GM21737 (cell line): Measurements from ENCODE around the gene CDPF1.

ENCODE experiments used
- ATAC-seq: cut with Tn5 transposase; IDR thresholded peaks from one replicate; pipeline ENCODE4 v1.9.1; 2021; ENCODE audit warnings: mild to moderate bottlenecking, moderate library complexity; ENCODE audit not compliant: unreplicated experiment

Gene CDPF1

DNA sequence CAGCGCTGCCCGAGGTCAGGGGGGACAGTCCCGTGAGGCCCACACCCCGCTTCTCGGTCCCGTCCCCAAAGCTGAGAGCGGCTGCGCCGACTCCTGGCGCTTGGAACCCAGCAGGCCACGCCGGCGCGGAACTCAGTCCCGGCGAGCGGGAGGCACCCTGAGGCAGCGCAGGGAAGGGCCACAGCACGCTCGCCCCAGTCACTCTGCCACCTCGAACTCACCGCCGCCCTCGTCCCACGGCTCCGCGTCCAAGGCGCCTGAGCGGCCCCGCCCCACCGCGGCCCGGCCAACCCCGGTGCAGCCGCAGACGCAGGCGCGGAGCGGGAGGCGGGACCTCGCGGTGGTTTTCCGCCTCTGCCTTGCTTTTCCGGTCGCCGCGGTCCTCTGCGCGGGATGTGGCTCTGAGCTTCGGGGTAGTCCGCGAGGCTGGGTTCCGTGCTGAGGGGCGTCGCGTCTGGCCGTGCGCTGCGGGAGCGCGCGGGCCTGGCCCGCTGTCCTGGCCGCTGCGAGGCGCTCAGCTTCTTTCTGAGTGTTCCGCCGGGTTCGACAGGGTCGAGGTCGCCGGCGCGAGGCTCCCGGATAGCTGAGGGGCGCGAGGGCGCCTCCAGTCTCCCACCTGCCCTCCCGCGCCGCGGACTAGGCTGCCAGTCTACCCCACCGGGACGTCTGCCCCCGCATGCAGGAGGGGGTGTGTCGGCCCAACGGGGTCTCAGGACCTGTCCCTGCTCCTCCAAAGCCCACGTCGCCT, at the start of gene CDPF1:
CDPF1 (minus strand) TSS at position 259 of the 748 bp plus-strand sequence. CDS start 2,009 bp downstream, outside the sequence.
- ATAC-seq, result peak; percentile 82

DNA sequence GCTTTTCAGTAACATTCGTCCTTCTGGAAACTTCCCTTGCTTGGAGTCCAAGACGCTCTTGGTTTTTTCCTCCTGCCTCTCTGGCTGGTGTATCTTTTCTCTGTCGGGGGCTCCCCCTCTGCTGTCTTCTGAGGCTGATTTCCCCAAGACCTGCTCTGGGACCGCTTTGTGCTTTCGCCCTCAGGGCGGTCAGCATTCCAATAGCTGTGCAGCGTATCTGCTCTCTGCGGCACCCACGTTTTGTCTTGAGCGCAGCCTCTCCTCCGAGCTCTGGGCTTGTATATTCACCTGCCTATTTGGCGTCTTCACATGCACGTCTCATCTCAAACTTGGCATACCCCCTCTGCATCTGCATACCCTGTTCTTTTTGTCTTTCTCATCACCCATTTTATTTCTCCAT, 49.0 kb upstream of the CDPF1 start:
- ATAC-seq, result no peak

- ATAC-seq, result peak; percentile 14
Measured at GRCh38 chr22:46297151-46297812, 47.2 kb upstream of the CDPF1 start.

GRCh38 chr22:46296257-46297150, 46.4 kb upstream of the CDPF1 start, which contains the start of gene GTSE1:
TSS of gene GTSE1 (plus strand) at chr22:46296870. CDS start at chr22:46297401, 531 bp downstream.
- peak; percentile 84 for ATAC-seq

GRCh38 chr22:46295277-46295971, 45.3 kb upstream of the CDPF1 start:
- no peak for ATAC-seq

- ATAC-seq, result no peak
Measured at GRCh38 chr22:46294784-46295183, 44.7 kb upstream of the CDPF1 start.

DNA sequence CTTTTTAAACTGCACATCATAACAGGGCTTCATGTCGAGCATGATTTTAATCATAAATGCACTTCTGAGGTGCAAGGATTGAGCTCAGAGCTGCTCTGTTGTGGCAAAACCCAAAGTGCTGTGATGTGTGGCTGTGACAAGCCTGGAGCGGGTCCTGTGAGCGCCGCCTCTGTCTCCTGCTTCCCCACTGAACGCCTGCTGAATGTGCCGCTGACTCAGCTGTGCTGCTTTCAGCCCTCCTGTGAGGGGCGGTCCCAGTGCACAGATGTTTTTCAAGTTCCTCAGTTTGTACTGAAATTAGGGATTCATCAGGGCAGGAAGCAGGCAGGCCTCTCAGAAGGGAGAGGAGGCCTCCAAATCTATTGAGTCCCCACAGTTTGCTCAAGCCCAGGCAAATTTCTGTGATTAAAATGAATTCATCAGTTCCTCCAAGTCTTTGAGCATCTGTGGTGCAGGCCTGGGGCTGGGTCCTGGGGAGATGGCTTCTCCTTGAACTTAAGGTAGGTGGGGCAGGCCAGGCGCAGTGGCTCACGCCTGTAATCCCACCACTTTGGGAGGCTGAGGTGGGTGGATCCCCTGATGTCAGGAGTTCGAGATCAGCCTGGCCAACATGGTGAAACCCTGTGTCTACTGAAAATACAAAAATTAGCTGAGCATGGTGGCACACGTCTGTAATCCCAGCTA, 43.6 kb upstream of the CDPF1 start:
- ATAC-seq, result no peak

- ATAC-seq, result no peak
Measured at GRCh38 chr22:46292732-46293131, 42.6 kb upstream of the CDPF1 start.

GRCh38 chr22:46292173-46292572, 42.1 kb upstream of the CDPF1 start:
- ATAC-seq, result no peak

DNA sequence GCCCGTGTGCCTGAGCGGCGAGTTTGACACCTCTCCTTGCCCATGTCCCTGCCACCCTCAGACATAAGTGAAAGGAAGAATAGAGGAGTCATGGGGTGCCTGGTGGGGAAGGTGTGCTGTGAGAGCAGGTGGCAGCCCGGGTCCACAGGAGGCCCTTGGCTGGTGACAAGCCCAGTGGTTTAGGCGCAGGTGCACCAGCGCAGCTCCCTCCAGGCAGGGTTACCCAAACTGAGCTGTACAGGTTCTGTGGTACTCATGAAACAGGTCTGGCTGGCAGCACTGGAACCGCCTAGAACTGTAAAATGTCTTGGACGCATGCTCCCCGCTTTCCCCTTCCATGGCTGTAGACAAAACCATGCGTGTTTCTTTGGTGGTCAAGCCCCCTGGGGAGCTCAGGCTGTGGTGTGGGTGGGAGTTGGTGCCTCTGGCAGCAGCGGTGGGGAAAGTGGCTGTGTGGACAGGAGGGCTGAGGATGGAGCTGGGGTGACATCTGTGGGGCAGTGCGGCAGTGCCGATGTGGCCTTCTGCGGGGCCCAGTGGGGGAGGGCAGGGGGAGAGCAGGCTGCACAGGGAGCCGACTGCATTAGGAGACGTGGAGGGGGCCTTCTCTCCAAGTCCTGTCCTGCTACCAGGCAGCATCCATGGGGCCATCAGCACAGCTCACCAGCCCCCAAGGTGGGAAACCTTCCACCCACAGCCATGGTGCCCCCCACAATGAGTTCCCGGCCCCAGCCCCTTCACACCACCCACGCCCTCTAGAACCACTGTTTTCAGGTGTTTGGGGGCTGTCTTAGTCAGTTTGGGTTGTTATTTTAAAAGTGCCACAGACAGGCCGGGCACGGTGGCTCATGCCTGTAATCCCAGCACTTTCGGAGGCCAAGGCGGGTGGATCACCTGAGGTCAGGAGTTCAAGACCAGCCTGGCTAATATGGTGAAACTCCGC, 41.0 kb upstream of the CDPF1 start:
- no peak for ATAC-seq

- ATAC-seq, result no peak
Measured at GRCh38 chr22:46290121-46290842, 40.2 kb upstream of the CDPF1 start.

- no peak for ATAC-seq
Measured at GRCh38 chr22:46289244-46289891, 39.3 kb upstream of the CDPF1 start.

- no peak for ATAC-seq
Measured at GRCh38 chr22:46288846-46289243, 38.8 kb upstream of the CDPF1 start.

- peak; percentile 66 for ATAC-seq
Measured at GRCh38 chr22:46287873-46288751, 38.0 kb upstream of the CDPF1 start.

DNA sequence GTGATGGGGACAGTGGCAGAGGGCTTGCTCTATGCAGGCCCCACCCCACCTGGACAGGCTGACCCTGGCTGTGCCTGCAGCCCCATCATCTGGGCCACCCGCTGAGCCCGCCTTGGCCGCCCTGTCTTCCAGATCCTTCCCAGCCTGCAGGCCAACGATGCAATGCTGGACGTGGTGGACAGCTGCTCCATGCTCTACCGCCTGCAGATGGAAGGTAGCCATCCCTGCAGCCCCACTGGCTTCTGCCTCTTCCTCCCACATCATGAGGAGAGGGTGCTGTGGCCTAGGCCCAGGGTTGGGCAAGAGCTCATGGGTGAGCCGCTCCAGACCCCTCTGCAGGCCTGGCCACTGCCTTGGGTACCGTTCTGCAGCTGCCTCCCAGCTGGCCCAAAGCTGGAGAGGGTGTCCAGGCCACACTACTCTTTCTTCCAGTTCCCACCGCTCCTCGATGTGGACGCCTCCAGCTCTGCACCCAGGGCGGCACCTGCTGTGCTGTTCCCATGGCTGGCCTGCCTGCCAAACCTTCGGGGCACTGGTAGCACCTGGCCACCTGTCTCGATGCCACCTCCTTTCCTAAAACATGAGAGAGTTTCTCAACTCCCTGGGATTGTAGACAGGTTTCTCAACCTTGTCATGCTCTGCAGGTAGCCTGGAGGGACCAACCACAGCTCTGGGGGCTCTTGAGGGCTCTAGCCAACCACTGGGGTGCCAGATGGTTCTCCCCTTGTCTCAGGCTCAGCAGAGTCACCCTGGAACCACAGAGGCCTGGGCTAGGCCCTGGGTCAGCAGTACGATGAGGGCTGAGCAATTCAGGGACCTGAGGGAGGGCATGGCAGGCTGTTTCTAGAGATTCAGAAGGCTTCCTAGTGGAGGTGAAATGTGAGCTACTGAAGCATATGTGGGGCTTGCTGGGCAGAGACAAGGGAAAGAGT, 37.1 kb upstream of the CDPF1 start:
- ATAC-seq, result no peak

DNA sequence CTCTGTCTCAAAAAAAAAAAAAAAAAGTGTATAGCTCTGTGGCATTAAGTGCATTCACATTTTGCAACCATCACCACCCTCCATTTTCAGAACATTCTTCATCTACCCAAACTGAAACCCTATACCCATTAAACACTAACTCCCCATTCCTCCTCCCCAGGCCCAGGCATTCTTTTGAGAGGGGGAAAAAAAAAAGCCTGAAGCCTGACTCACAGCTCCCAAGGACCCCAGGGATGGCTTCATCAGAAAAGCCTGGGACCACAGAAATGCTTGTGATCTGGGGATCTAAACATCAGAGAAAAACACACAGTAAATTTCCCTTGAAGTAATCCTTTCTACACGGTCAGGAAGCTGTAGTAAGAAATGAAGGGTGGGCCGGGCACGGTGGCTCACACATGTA, 35.9 kb upstream of the CDPF1 start:
- no peak for ATAC-seq
